GM18499 (cell line): ENCODE measurements around the gene S100A10.
A peak's percentile ranks its signal among the peaks of the same experiment; 100 is the strongest.

Experiments
- ATAC-seq: cut with Tn5 transposase; IDR thresholded peaks from one replicate; pipeline ENCODE4 v1.9.1; 2021; ENCODE audit warnings: moderate number of reproducible peaks; ENCODE audit not compliant: insufficient read depth, unreplicated experiment

Gene S100A10

GRCh38 chr1:151989211-151989862 lies 4.3 kb downstream of the S100A10 start:
- ATAC-seq: no peak

GRCh38 chr1:151988405-151988923 lies 5.2 kb downstream of the S100A10 start:
- ATAC-seq: no peak

- ATAC-seq: no peak
Observed at GRCh38 chr1:151986501-151987190, 7.0 kb downstream of the S100A10 start.

GRCh38 chr1:151985768-151986167 lies 7.9 kb downstream of the S100A10 start:
- no peak for ATAC-seq

GRCh38 chr1:151985270-151985669 lies 8.4 kb downstream of the S100A10 start:
- no peak for ATAC-seq

- peak; percentile 92 for ATAC-seq
Observed at GRCh38 chr1:151984313-151984956, 9.2 kb downstream of the S100A10 start.

- no peak for ATAC-seq
Observed at GRCh38 chr1:151982300-151983005, 11.2 kb downstream of the S100A10 start.

GRCh38 chr1:151981178-151981525 lies 12.5 kb downstream of the S100A10 start:
- no peak for ATAC-seq

GRCh38 chr1:151980287-151981177 lies 13.1 kb downstream of the S100A10 start:
- no peak for ATAC-seq

- ATAC-seq: no peak
Observed at GRCh38 chr1:151978922-151979321, 14.7 kb downstream of the S100A10 start.

- ATAC-seq: no peak
Observed at GRCh38 chr1:151977662-151978230, 15.9 kb downstream of the S100A10 start.

GRCh38 chr1:151976858-151977257 lies 16.8 kb downstream of the S100A10 start:
- no peak for ATAC-seq

GRCh38 chr1:151976015-151976343 lies 17.7 kb downstream of the S100A10 start:
- ATAC-seq: no peak

GRCh38 chr1:151975311-151976014 lies 18.2 kb downstream of the S100A10 start:
- ATAC-seq: no peak

- ATAC-seq: no peak
Observed at GRCh38 chr1:151972542-151973248, 21.0 kb downstream of the S100A10 start.

- ATAC-seq: no peak
Observed at GRCh38 chr1:151970626-151971025, 23.0 kb downstream of the S100A10 start.

GRCh38 chr1:151970128-151970527 lies 23.5 kb downstream of the S100A10 start:
- ATAC-seq: no peak

- no peak for ATAC-seq
Observed at GRCh38 chr1:151968791-151969399, 24.8 kb downstream of the S100A10 start.
